ENCODE measurements around the gene COX11.

COX11 gene

DNA sequence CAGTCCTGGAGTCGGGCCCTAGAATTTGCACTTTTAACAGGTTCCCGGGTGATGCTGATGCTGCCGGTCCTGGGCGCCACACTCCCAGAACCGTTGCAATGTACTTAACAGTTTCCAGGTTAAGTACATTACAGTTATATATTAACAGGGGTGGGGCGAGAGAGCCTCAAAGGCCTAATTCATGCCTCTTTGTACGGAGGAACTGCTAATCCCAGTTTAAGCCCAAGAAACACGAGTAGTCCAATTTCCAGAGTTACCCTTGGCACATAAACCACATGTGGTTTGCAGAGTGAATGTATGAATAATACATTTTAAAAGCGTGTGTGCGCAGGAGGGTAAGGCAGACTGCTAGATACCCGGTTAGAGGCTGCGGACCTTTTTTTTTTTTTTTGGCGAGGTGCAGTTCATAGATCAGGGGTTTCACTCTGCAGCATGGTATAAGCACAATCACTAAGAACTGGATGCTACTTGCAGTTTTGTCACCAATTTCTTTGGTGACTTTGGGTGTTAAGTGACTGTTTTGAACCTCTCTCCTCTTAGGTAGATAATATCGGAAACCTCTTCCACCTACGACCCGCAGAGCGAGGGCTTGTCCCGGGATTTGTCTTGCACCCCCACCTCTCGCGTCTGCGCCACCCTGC is 713 bp downstream of the COX11 start:
- DNase-seq = no peak

DNA sequence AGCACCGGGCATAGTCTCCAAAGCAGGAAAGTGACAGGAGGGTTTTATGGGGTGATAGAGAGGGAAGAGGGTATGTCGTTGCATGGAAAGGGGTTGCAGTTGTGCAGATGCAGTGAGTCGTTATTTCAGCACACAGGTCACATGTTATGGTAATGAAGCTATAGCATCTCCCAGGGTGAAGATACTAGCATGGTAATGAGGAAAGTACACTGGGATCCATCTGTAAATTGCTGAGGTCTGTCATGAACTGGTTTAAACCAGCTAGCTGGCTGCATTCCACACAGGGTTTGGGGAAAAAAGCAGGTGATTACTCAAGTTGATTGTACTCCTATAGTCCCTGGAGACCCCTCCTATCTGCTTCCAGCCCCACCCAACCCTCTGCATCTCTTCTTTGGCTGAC is 11.7 kb downstream of the COX11 start:
- DNase-seq = no peak

DNA sequence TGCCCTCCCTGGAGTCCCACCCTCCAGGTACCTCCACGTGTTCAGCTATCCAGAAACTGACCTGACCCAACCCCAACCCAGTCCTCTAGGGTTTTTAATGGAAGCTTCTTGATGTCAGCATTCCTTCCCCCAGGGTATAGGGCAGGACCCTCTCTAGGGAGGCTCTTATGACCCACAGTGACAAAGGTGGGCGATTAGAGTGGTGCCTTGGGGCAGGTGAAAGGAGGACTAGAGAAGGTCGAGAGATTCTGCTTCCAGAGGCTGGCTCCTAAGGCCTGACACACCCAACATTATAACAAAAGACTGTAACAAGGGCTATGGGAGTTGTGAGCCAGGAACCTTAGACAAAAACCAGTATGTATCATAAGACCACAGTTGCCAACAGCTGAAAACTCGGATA is 17.2 kb downstream of the COX11 start:
- DNase-seq = no peak

DNA sequence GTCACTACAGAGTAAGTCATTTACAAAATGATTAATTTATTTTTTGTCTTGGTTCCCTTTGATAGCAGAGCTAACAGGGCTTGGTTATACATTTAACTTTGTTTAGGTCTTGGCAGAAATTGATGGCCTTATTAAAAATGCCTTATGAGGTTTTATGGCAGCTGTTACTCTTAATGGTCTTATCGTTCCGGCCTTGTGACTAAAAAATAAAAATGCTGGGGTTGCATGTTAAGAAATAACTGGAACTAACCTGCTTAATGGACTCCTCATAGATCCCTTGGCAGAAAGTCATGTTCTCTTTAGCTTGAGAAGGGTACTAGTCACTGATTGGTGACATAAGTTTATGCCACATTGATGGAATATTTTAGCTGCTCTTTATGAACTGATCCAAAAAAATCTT is 18.3 kb downstream of the COX11 start:
- no peak for DNase-seq

DNA sequence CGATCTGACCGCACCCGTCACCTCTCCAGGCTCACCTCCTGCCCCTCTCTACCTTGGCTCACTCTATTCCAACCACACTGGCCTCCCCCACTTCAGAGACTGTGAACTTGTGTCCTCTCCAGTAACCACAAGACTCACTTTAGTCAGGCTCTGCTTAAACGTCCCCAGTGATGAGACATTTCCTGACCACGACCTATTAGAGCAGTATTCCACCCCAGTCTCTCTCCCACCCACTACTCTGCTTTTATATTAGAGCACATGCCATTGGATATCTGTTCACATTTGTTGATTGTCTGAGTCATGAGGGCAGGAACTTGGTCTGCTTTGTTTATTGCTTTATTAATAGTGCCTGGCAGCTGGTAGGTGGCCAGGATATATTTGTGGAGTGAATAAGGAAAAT is 20.1 kb downstream of the COX11 start:
- no peak for DNase-seq

DNA sequence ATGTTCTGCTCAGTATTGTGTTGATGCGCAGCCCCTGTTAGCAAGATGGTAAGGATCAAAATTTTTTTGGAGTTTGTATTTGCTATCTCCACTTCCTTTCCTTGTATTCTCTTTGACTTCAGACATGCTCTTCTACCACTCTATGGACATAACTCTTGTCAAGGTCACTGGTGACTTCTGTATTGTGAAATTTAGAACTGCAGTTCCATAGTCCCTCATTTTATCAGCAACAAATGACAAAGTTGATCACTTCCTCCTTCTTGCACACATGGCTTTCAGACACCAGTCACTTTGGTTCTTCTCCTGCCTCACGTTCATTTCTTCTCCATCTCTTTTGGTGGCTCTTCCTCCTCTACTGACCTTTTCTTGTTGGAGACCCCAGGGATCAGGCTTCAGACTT is 21.1 kb downstream of the COX11 start:
- DNase-seq = no peak

DNA sequence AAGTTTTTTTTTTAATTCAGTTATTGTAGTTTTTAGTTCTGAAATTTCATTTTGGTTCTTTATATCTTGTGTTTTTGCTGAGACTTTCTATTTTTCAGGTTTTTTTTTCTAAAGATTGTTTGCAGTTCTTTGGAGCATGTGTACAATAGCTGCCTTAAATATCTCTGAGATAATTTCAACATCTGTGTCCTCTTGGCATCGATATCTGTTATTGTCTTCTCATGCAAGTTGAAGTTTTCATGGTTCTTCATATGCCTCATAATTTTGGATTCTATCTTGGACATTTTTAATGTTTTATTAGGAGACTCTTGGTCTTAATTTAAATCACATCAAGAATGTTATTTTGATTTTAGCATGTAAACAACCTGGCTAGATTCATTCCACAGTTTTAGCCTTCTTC is 22.8 kb downstream of the COX11 start:
- no peak for DNase-seq

DNA sequence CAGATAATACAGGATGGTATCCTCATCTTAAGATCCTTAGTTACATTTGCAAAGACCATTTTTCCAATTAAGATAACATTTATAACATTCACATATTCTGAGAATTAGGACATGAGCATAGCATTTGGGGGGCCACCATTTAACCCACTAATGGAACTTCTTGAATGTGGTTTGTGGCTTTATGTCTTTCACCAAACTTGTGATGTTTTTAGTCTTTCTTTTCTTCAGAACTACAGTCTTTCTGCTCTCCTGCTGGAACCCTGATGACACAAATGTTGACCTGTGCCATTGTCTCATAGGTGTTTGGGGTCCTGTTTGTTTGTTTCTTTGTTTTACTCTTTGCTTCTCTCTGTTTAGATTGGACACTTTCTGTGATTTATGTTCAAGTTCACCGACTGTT is 23.2 kb downstream of the COX11 start:
- DNase-seq = no peak

DNA sequence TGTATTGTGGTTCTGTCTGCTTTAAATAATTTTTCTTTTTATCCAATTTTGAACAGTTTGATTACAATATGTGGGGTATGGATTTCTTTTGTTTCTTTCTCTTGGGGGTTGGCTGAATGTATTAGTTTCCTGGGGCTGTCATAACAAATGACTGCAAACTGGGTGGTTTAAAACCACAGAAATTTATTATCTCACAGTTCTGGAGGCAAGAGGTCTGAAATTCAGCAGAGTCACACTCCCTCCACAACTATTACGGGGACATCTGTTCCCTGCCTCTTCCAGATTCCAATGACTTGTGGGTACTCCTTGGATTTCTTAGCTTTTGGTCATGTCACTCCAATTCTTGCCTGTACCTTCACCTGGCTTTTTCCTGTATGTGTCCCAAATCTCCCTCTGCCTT is 23.7 kb downstream of the COX11 start:
- DNase-seq = no peak

DNA sequence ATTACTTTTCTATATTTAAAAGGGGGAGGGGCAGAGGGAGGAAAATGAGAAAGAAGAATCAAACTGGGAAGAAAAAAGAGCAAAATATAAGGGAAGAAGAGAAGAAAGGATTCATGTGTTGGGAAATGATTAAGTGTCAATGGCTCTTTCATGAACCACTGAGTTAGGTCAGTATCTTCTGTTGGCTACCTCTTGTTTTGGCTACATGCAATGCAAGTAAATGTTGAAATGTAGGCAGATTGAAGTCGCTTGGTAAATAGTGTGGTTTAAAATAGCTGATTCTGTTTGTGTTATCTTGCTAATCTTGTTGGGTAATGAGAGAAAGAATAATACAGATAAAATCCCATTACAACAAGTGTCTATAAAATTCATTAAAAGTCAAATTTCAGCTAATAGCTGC is 27.2 kb downstream of the COX11 start:
- DNase-seq = no peak

DNA sequence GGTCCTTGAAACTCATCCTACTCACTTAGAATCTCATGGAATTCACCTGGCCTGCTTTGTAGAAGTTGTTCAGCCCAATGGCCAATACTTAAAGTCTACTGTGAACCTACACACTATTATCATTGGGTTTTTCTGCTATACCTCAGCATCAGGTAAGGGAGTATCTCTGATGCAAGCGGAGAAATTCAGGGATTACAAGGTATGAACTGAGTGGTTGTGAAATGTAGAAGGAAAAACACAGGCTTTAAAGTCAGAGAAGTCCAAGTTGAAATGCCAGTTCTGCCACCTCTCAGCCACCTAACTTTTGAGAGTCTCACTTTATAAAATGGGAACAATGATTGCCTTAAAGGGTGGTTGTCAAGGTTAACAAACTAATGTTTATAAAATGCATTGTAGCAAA is 31.0 kb downstream of the COX11 start:
- DNase-seq = no peak

DNA sequence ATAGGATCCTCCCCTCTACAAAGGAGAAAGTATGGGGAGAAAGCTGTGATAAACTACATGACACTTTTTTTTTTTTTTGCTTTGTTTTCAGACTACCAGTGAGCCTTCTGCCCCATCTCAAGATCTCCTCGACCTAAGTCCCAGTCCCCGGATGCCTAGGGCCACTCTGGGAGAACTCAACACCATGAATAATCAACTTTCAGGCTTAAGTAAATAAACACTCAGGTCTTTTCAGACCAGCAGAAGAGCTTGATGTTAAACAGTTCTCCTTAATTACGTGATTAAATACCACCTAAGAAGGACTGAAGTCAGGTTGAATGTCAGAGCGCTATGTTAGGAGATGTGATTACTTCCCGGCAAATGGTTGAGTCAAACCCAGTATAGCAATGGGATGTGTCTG is 31.4 kb downstream of the COX11 start:
- no peak for DNase-seq

DNA sequence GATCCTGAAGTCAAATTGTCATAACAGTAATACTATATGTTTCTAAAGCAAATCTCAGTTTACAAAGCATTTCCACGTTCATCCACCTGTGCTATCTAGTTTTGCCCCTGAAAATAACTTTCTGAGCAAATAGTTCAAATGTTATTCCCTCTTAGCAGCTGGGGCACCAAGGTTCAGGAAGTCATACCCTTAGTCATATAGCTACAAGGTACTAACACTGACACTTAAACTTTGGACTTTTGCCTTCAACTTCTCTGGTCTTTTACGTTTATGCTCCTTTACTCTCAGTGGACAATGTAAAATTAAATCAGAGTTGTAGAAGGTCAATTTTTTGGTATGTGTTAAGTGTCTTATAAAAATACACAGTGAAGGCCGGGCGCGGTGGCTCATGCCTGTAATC is 33.0 kb downstream of the COX11 start:
- no peak for DNase-seq

DNA sequence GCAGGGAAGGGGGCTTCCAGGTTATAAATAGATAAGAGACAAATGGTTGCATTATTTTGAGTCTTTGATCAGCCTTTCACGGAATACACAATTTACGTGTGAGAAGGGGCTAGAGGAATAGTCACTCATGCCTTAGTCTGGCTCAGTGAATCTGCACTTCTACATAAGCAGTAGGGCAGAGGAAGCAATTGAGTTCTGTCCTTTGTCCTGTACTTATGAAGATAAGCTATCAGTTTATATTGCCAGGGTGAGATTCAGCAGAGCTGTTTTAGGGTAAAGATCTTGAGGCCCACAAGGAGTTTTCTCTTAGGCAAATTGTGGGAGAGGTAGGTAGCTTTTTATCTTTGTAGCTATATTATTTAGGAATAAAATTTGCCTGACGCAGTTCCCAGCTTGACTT is 34.5 kb downstream of the COX11 start:
- no peak for DNase-seq

DNA sequence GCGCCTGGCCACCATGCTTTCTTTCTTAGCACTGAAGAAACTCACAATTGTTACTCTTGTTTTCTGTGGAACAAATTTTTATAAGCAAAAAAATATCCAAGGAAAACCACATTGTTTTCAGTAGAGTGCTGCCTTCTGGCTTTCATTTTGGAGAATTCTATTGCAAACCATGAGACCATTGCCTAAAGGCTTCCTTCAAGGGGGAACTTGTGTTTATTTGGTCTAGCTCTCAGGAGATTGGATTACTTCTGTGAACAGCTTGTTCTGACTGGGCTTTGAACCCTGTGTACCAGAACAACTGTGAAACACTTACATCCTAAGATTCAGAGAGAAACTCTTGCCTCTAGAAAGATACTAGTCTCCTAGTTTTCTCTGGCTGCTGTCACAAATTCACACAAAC is 35.7 kb downstream of the COX11 start:
- DNase-seq = no peak

DNA sequence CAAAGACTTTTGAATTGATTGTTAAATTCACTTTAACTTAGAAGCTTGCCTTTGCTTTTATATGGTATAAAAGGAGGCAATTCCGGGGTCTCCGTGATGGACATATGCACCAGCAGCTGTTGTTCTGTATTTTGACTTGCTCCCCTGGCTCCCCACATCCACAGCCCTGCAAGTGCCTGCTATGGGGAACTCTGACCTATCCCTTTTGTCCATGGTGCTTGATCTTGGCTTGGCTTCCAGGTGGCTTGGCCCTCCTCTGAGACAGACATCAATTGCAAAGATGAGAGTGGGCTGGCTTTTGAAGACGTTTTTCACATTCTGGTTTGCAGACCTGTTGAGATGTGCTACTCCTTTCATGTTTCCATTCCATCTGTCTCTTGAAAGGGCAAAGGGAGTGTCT is 40.9 kb downstream of the COX11 start:
- DNase-seq = no peak

DNA sequence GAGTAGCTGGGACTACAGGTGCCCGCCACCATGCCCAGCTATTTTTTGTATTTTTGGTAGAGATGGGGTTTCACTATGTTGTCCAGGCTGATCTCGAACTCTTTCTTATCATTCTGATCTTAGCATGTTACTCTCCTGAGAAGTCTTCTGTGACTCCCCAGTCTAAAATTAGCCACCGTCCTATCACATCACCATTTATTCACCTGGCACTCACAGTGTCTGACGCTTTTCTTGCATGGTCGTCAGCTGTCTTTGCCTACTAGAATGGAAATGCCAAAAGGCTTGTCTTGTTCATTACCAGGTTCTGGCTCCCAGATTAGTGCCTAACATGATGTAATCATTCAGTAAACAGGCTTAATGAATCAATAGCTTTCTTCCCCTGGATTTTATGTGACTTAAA is 44.0 kb downstream of the COX11 start:
- DNase-seq = no peak

DNA sequence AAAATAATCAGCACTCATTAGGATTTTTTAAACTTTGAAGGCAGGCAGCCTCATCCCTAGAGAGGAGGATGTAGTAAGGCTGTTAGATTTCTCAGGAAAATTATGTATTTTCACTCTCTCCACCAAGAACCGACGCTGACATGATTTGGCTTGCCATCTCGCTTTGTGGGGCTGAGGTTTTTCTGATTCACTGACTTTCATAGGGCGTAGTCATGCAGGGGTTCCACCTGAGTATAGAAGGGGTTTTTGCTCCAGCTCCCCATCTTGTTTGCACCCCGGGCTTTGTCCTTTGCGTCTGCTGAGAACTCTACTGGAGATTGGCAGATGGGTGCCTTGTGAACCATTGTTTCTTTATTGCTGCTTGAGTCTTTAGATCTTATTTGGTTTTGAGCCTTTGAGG is 47.6 kb downstream of the COX11 start:
- DNase-seq = no peak

DNA sequence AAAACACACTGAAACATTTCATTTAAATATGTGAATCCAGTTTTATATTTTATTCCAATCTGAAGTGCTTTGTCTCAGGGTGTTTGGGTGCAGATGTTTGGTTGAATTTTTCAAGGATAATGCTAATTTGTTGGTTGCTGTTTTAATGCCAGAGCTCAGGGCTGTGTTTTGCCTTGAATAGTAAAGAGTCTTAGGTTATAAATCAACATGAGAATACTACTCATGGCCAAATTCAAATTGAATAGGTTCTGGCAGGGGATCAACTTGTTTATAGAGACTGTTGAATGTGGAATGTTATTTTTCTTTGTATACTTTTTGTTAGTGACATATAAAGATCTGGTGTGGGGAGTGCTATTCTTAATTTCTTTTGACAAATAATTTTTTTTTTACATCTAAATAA is 49.0 kb downstream of the COX11 start:
- DNase-seq = no peak

DNA sequence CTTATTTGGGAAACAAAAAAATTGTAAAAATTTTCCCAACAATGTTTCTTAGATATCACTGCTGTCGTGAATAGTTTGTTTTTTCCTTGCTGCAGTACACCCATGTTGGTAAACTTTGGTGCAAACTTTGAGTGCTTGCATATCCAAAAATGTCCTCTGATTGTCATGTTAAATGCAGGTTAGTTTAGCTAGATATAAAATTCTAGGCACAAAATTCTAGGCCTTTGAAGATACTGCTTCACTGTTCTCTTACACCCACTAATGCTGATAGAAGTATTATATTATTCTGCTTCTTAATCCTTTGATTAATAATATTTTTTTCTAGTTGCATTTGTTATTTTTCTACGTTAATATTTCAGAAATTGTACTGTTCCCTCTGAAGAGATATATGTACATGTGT is 51.7 kb downstream of the COX11 start:
- no peak for DNase-seq

Measured in NCI-H446 treated with DMSO at 0.1 percent for 48 hours (cell line).